ENCODE measurements around the gene HECW1.

HECW1 gene

DNA sequence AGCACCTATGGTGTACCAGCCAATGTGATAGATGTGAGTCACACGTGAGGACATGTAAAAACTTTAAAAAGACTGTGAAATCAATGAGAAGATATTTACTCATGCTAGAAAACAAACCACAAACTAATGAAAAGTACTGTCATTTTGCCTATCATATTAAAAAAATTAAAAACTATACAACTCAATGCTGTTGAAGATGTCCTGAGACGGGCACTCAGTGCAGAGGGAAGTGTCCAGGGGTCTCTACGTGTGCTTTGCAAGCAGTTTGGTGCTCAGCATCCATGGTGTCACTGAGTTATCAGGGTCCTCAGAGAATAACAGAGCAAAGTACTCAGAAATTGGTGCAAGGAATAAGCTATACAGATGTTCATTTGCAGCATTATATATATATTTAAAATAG is 162.3 kb downstream of the HECW1 start:
- H3K36me3 ChIP-seq, result no peaks in the 10 kb centered on the region
- no peak for DNase-seq
- no peak overlapping the region for H3K27ac ChIP-seq
- no peak for TF ChIP-seq CTCF (IDR thresholded peaks at IDR 0.05)
- H3K4me3 ChIP-seq, result no peak overlapping the region
- H3K27me3 ChIP-seq, result no peaks in the 10 kb centered on the region
- peaks cover 0 to 11% (median 2%) of the 10 kb centered on the region in 4 donors for H3K4me1 ChIP-seq
- intact Hi-C loops (cut with DNase I; ENCODE audit: low total_unique reads), result no loop called here
- H3K9me3 ChIP-seq, result no peaks in the 10 kb centered on the region

- no peak for DNase-seq
- no peak for TF ChIP-seq CTCF (IDR thresholded peaks at IDR 0.05)
- H3K27me3 ChIP-seq, result no peaks in the 10 kb centered on the region
- intact Hi-C loops (cut with DNase I; ENCODE audit: low total_unique reads), result no loop called here
- no peaks in the 10 kb centered on the region for H3K36me3 ChIP-seq
- no peak overlapping the region for H3K27ac ChIP-seq
- no peaks in the 10 kb centered on the region for H3K9me3 ChIP-seq
- H3K4me1 ChIP-seq, result peaks cover 0 to 11% (median 2%) of the 10 kb centered on the region in 4 donors
- H3K4me3 ChIP-seq, result no peak overlapping the region
Observed at GRCh38 chr7:43276547-43276946, 164.1 kb downstream of the HECW1 start.

DNA sequence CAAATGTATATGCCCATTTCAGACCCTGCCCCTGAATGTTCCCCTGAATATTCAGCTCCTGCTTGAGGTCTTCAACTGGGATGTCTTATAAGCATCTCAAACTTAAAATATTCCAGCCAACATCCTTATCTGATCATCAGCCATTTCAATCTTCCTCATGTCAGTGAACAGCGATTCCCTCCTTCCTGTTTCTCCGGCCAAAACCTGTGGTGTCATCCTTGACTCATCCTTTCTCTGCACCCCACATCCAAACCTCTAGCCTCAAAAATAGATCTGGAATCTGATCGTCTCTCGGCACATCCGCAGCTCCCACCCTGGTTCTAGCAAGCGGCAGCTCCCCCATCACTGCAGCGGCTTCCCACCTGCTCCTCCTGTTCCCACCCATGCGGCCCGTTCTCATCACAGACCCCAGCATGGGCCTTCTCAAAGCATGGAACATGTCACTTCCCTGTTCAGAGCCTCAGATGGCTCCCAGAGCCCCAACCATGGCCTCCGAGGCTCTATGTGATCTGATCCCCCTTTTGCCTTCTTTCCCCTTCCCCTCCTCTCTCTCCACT is 165.7 kb downstream of the HECW1 start:
- Histone ChIP-seq H3K9me3 (no peaks in the 10 kb centered on the region), H3K4me1 (peaks cover 0 to 11% (median 2%) of the 10 kb centered on the region in 4 donors), H3K4me3 (no peak overlapping the region), H3K27ac (no peak overlapping the region), H3K27me3 (peaks cover 0 to 3% of the 10 kb centered on the region in 2 donors), H3K36me3 (no peaks in the 10 kb centered on the region)
- no peak for DNase-seq
- no peak for TF ChIP-seq CTCF (IDR thresholded peaks at IDR 0.05)
- intact Hi-C loops (cut with DNase I; ENCODE audit: low total_unique reads), result no loop called here

DNA sequence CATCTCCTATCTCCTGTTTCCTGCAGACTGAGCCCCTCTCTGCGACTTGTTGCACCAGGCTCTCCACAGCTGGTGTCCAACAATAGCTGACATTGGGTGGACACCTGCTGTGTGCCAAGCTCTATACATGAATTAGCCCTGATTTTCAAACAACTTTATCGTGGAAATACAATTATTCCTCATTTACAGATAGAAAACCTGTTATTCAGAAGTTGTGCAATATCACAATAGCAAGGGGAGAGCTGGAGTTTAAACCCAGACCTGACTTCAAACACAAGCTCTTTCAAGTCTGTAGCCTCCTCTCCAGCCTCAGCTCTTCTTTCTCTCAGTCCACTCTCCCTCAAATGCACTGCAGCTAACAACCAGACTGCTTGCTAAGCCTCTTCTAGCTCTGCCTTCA is 168.8 kb downstream of the HECW1 start:
- H3K36me3 ChIP-seq, result no peaks in the 10 kb centered on the region
- H3K27me3 ChIP-seq, result peaks cover 0 to 3% of the 10 kb centered on the region in 2 donors
- no peak for TF ChIP-seq CTCF (IDR thresholded peaks at IDR 0.05)
- H3K27ac ChIP-seq, result no peak overlapping the region
- intact Hi-C loops (cut with DNase I; ENCODE audit: low total_unique reads), result no loop called here
- peaks cover 0 to 6% (median 2%) of the 10 kb centered on the region in 4 donors for H3K4me1 ChIP-seq
- DNase-seq, result no peak
- H3K4me3 ChIP-seq, result no peak overlapping the region
- H3K9me3 ChIP-seq, result peaks cover 0 to 7% (median 0%) of the 10 kb centered on the region in 3 donors

GRCh38 chr7:43283706-43284105 is 171.3 kb downstream of the HECW1 start:
- Histone ChIP-seq H3K27ac (no peak overlapping the region), H3K4me3 (no peak overlapping the region), H3K27me3 (peaks cover 0 to 3% of the 10 kb centered on the region in 2 donors), H3K4me1 (no peaks in the 10 kb centered on the region), H3K36me3 (no peaks in the 10 kb centered on the region), H3K9me3 (peaks cover 0 to 7% (median 0%) of the 10 kb centered on the region in 3 donors)
- DNase-seq, result no peak
- intact Hi-C loops (cut with DNase I; ENCODE audit: low total_unique reads), result no loop called here
- TF ChIP-seq CTCF (IDR thresholded peaks at IDR 0.05), result no peak

DNA sequence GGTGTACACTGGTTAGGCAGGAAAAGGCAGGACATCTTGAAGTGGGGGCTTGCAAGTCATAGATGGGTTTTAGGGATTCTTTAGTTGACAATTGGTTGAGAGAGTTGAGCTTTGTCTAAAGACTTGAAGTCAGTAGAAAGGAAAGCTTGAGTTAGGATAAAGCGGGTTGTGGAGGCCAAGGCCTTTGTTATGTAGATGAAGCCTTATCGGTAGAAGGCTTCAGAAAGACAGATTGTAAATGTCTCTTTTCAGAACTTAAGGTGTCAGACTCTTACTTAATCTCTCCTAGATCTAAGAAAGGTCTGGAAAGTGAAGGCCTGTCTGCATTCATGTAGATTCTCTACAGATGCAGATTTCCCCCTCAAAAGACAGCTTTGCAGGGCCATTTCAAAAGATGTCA is 177.4 kb downstream of the HECW1 start:
- no peak for DNase-seq
- TF ChIP-seq CTCF (IDR thresholded peaks at IDR 0.05), result no peak
- Histone ChIP-seq H3K27ac (no peak overlapping the region), H3K4me1 (no peaks in the 10 kb centered on the region), H3K4me3 (no peak overlapping the region), H3K36me3 (no peaks in the 10 kb centered on the region), H3K9me3 (peaks cover 0 to 18% (median 10%) of the 10 kb centered on the region in 3 donors), H3K27me3 (no peaks in the 10 kb centered on the region)
- intact Hi-C loops (cut with DNase I; ENCODE audit: low total_unique reads), result no loop called here
